Peyer's patch (tissue), 4 donors: ENCODE results near the gene GLCCI1. TPM values are rescaled to one million over a fixed set of nuclear protein-coding genes. Genes with fewer than 3 reads are reported as not detected.
A peak's percentile ranks its signal among the peaks of the same experiment; 100 is the strongest.
"Not testable (repeated sequence)": the region's sequence is repeated elsewhere in the genome, so short reads cannot be mapped to it uniquely, and the experiment has no call there.

Experiments used
- DNase-seq, 3 donors: peaks; one replicate each; pipeline ENCODE4 v3.0.0-alpha.2; 2017 to 2019
- H3K27ac ChIP-seq, 4 donors: fragments of 200-600 bp; sonication (generic); one replicate each; pipeline ENCODE4 v1.5.1; 2016 to 2019
- H3K27me3 ChIP-seq, 2 donors: fragments of 200-600 bp; sonication (generic); one replicate each; pipeline ENCODE4 v1.5.1; 2019
- H3K36me3 ChIP-seq, 3 donors: fragments of 200-600 bp; sonication (generic); one replicate each; pipeline ENCODE4 v1.5.1; 2016 to 2019
- H3K4me1 ChIP-seq, 4 donors: fragments of 200-600 bp; sonication (generic); one replicate each; pipeline ENCODE4 v1.5.1; 2016 to 2019
- H3K4me3 ChIP-seq, 4 donors: fragments of 200-600 bp; sonication (generic); 1 replicate in 3 of 4; 2 replicates in 1 of 4; pipeline ENCODE4 v1.5.1; 2016 to 2019; ENCODE audit warnings: mild to moderate bottlenecking in 1 of 4
- H3K9me3 ChIP-seq, 4 donors: fragments of 200-600 bp; sonication (generic); one replicate each; pipeline ENCODE4 v1.5.1; 2016 to 2019; ENCODE audit warnings: mild to moderate bottlenecking in 1 of 4
- POLR2A ChIP-seq, 2 donors: fragments of 450-650 bp; IDR thresholded peaks; one replicate each; pipeline ENCODE4 v1.5.1; 2017; ENCODE audit warnings: antibody characterized with exemption in 2 of 2, mild to moderate bottlenecking in 2 of 2, moderate library complexity in 2 of 2
- total RNA-seq, 4 donors: library from RNA; depleted of rRNA; stranded (reverse); fragments of >200 nt; gene quantifications; one replicate each; pipeline ENCODE4 v1.1.0, GENCODE V29; 2016
- TF ChIP-seq, protein P1 (sequence below), 6 experiments: fragments of 450-650 bp in 4 of 6; fragments of 200-600 bp in 2 of 6; sonication (generic) in 1 of 6; IDR thresholded peaks; one replicate each; pipeline ENCODE4 v1.5.1; 2017 to 2019; ENCODE audit warnings: antibody characterized with exemption in 6 of 6, mild to moderate bottlenecking in 3 of 6, moderate library complexity in 1 of 6

GLCCI1 gene
- total RNA-seq, 4 donors from 2014 or later: 5.1 to 33.8 (median 7.9) TPM

DNA sequence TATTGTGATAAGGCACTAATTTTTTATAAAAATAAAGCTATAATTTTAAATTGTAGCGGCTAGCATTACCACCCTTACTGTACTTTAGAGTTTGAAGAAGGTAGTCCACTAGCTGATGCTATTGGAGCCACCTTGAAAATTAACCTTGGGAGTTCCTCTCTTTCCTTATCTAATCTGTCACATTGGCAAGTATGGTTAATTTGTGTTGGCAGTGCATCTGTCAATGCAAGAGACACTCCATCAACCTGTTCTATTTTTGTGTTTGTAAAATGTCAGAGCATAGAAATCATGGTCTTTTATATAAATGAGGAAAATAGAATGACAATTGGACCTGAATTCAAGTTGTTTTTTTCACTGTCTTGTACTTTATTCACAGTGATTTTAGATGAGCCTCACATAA is 20.5 kb downstream of the GLCCI1 start:
- no peak for TF ChIP-seq POLR2A (IDR thresholded peaks at IDR 0.05)
- TF ChIP-seq, protein P1, sequence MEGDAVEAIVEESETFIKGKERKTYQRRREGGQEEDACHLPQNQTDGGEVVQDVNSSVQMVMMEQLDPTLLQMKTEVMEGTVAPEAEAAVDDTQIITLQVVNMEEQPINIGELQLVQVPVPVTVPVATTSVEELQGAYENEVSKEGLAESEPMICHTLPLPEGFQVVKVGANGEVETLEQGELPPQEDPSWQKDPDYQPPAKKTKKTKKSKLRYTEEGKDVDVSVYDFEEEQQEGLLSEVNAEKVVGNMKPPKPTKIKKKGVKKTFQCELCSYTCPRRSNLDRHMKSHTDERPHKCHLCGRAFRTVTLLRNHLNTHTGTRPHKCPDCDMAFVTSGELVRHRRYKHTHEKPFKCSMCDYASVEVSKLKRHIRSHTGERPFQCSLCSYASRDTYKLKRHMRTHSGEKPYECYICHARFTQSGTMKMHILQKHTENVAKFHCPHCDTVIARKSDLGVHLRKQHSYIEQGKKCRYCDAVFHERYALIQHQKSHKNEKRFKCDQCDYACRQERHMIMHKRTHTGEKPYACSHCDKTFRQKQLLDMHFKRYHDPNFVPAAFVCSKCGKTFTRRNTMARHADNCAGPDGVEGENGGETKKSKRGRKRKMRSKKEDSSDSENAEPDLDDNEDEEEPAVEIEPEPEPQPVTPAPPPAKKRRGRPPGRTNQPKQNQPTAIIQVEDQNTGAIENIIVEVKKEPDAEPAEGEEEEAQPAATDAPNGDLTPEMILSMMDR (IDR thresholded peaks at IDR 0.05): no peak
- Histone ChIP-seq H3K4me3 (no peak overlapping the region), H3K27ac (no peak overlapping the region), H3K27me3 (no peaks in the 10 kb centered on the region), H3K9me3 (peaks cover 0 to 4% (median 0%) of the 10 kb centered on the region in 4 donors), H3K4me1 (no peaks in the 10 kb centered on the region), H3K36me3 (no peaks in the 10 kb centered on the region)
- no peak for DNase-seq

DNA sequence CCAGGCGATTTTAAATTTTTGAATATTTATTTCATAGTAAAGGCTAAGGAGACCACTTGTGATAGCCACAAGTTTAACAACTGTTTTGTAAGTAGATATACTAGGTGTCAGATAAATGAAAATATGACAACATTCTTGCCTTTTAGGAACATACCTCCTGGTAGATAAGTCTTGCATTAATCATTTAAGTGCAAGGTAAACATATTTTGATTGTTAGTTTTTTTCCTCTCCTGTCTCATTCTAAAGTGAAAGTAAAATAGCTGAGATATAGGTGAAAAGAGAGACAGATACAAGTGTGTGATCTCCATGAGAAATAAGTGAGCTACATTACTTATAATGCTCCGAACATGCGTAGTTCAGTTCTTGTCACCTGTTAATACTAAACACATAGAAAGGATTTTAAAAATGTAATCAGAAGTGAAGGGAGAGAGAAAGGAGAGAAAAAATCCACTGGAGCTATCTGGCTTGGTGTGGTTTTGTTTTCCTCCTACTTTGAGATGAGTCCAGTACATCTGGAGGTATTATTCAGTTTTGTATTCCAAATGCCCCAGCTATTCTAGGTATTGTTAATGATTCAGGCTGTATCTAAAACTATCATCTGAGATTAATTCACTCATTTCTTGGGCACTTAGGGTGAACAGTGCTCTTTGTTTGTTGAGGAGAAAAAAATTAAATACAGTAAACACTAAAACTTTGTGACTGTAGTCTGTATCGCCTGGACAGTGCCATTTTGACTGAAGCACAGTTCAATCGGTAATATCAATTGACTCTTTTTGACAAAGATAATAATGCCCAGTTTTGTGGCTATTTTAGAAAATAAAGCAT is 21.2 kb downstream of the GLCCI1 start:
- peak overlapping the region in 2 of 4 donors; percentile 3 to 10 for H3K4me3 ChIP-seq
- no peak for DNase-seq
- TF ChIP-seq, protein P1 (IDR thresholded peaks at IDR 0.05): no peak
- no peak for TF ChIP-seq POLR2A (IDR thresholded peaks at IDR 0.05)
- H3K4me1 ChIP-seq: no peaks in the 10 kb centered on the region
- no peaks in the 10 kb centered on the region for H3K27me3 ChIP-seq
- H3K27ac ChIP-seq: no peak overlapping the region
- H3K36me3 ChIP-seq: no peaks in the 10 kb centered on the region
- peaks cover 0 to 4% (median 0%) of the 10 kb centered on the region in 4 donors for H3K9me3 ChIP-seq

- Histone ChIP-seq H3K4me1 (no peaks in the 10 kb centered on the region), H3K27me3 (no peaks in the 10 kb centered on the region), H3K9me3 (peaks cover 0 to 4% (median 0%) of the 10 kb centered on the region in 4 donors), H3K36me3 (no peaks in the 10 kb centered on the region), H3K27ac (no peak overlapping the region), H3K4me3 (no peak overlapping the region)
- TF ChIP-seq, protein P1 (IDR thresholded peaks at IDR 0.05): no peak
- TF ChIP-seq POLR2A (IDR thresholded peaks at IDR 0.05): no peak
- DNase-seq: no peak
Measured at GRCh38 chr7:7990441-7990761, 21.8 kb downstream of the GLCCI1 start.

GRCh38 chr7:7992506-7992905 is 23.9 kb downstream of the GLCCI1 start:
- DNase-seq: no peak
- no peak overlapping the region for H3K4me3 ChIP-seq

DNA sequence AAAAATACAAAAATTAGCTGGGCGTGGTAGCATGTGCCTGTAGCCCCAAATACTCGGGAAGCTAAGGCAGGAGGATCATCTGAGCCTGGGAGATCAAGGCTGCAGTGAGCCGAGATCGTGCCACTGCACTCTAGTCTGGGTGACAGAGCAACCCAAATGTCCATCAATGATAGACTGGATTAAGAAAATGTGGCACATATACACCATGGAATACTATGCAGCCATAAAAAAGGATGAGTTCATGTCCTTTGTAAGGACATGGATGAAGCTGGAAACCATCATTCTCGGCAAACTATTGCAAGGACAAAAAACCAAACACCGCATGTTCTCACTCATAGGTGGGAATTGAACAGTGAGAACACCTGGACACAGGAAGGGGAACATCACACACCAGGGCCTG is 26.8 kb downstream of the GLCCI1 start:
- not testable (repeated sequence) for H3K27ac ChIP-seq, H3K9me3 ChIP-seq, H3K4me1 ChIP-seq, H3K27me3 ChIP-seq, H3K4me3 ChIP-seq, DNase-seq, H3K36me3 ChIP-seq

More at GRCh38 chr7:7992506-7992905, 23.9 kb downstream of the GLCCI1 start:
- H3K36me3 ChIP-seq: no peaks in the 10 kb centered on the region
- peaks cover 0 to 4% (median 0%) of the 10 kb centered on the region in 4 donors for H3K9me3 ChIP-seq
- H3K27ac ChIP-seq: no peak overlapping the region
- no peak for TF ChIP-seq POLR2A (IDR thresholded peaks at IDR 0.05)
- TF ChIP-seq, protein P1 (IDR thresholded peaks at IDR 0.05): no peak
- H3K4me1 ChIP-seq: no peaks in the 10 kb centered on the region
- H3K27me3 ChIP-seq: no peaks in the 10 kb centered on the region

DNA sequence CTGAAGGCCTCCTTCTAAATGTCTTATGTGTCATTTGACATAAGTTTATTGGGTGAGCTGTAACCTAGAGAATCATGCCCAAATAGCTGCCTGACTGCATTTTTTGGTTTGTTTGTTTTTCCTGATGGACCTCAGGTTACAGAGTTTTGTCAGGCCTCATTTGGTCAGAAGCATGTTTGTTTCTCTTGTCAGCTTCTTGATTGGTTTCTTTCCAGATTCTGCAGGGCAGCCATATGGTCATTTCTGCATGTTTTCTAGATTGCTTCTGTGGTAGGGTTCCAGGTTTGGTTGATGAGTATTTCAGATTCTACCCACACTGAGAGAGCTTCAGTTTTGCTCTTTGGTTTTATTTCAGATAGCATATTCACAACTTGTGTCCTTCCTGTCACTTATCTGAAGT is 28.0 kb downstream of the GLCCI1 start:
- no peaks in the 10 kb centered on the region for H3K4me1 ChIP-seq
- no peak for DNase-seq

More for the DNA sequence above, 28.0 kb downstream of the GLCCI1 start:
- Histone ChIP-seq H3K27me3 (no peaks in the 10 kb centered on the region), H3K9me3 (peaks cover 0 to 4% (median 0%) of the 10 kb centered on the region in 4 donors), H3K36me3 (no peaks in the 10 kb centered on the region), H3K27ac (no peak overlapping the region), H3K4me3 (no peak overlapping the region)
- TF ChIP-seq, protein P1 (IDR thresholded peaks at IDR 0.05): no peak
- TF ChIP-seq POLR2A (IDR thresholded peaks at IDR 0.05): no peak
